Large intestine (tissue), 3 donors: ENCODE data around the gene TRIM37. TPM values are rescaled to one million over a fixed set of nuclear protein-coding genes. Genes with fewer than 3 reads are reported as not detected.

Experiments
- DNase-seq, 2 donors: peaks; one replicate each; pipeline versions ENCODE4 v3.0.0 to v3.0.0-alpha.2; 2013
- H3K27ac ChIP-seq: one replicate; pipeline ENCODE4 v1.5.1; 2013; ENCODE audit warnings: low read length
- H3K27me3 ChIP-seq: 2 replicates; pipeline ENCODE4 v1.6.1; 2013; ENCODE audit warnings: low read length; ENCODE audit not compliant: control insufficient read depth, insufficient read depth
- H3K36me3 ChIP-seq: 2 replicates; pipeline ENCODE4 v1.6.1; 2013; ENCODE audit warnings: low read length; ENCODE audit not compliant: control insufficient read depth, insufficient read depth
- H3K4me1 ChIP-seq: one replicate; pipeline ENCODE4 v1.6.1; 2013; ENCODE audit warnings: low read length; ENCODE audit not compliant: control insufficient read depth, insufficient read depth
- H3K4me3 ChIP-seq: one replicate; pipeline ENCODE4 v1.5.1; 2013; ENCODE audit warnings: low read length
- H3K9me3 ChIP-seq: one replicate; pipeline ENCODE4 v1.6.1; 2013; ENCODE audit warnings: mild to moderate bottlenecking, low read depth, low read length, moderate library complexity; ENCODE audit not compliant: control insufficient read depth
- WGBS: methylation state at CpG from one replicate; pipeline ENCODE4 v1.1.5; 2013; ENCODE audit warnings: low lambda C conversion rate; ENCODE audit not compliant: insufficient coverage; 5-methylcytosine and 5-hydroxymethylcytosine counted together
- polyA plus RNA-seq: library from polyadenylated mRNA; unstranded; fragments of 120-200 nt; gene quantifications from one replicate; pipeline ENCODE4 v1.2.1, GENCODE V29; 2013

TRIM37 gene
- polyA plus RNA-seq, 1 donor, result 13.9 TPM

- H3K27ac ChIP-seq, result no peak overlapping the region
- no peaks in the 10 kb centered on the region for H3K4me1 ChIP-seq
- WGBS, result no CpG with 5 or more reads among the region's 2 CpGs
- H3K4me3 ChIP-seq, result no peak overlapping the region
- DNase-seq, result no peak
- no peaks in the 10 kb centered on the region for H3K27me3 ChIP-seq
- no peaks in the 10 kb centered on the region for H3K9me3 ChIP-seq
- peaks cover 12% of the 10 kb centered on the region for H3K36me3 ChIP-seq
Measured at GRCh38 chr17:59011975-59012374, 94.7 kb downstream of the TRIM37 start.

- H3K27me3 ChIP-seq, result no peaks in the 10 kb centered on the region
- peaks cover 8% of the 10 kb centered on the region for H3K36me3 ChIP-seq
- DNase-seq, result no peak
- H3K4me1 ChIP-seq, result no peaks in the 10 kb centered on the region
- no peak overlapping the region for H3K27ac ChIP-seq
- H3K9me3 ChIP-seq, result no peaks in the 10 kb centered on the region
- no CpG with 5 or more reads among the region's 2 CpGs for WGBS
- H3K4me3 ChIP-seq, result no peak overlapping the region
Measured at GRCh38 chr17:59010026-59010425, 96.7 kb downstream of the TRIM37 start.

- Histone ChIP-seq H3K9me3 (no peaks in the 10 kb centered on the region), H3K27ac (no peak overlapping the region), H3K36me3 (peaks cover 8% of the 10 kb centered on the region), H3K4me3 (no peak overlapping the region), H3K27me3 (no peaks in the 10 kb centered on the region), H3K4me1 (no peaks in the 10 kb centered on the region)
- no peak for DNase-seq
- WGBS, result no CpG with 5 or more reads among the region's 2 CpGs
Measured at GRCh38 chr17:59008737-59009136, 97.9 kb downstream of the TRIM37 start.

- Histone ChIP-seq H3K27me3 (no peaks in the 10 kb centered on the region), H3K9me3 (no peaks in the 10 kb centered on the region), H3K27ac (no peak overlapping the region), H3K36me3 (peaks cover 8% of the 10 kb centered on the region), H3K4me3 (no peak overlapping the region), H3K4me1 (no peaks in the 10 kb centered on the region)
- peak in 1 of 2 donors; percentile 4 for DNase-seq
- no CpG with 5 or more reads among the region's 2 CpGs for WGBS
Measured at GRCh38 chr17:59007995-59008394, 98.7 kb downstream of the TRIM37 start.

GRCh38 chr17:59004338-59005111 is 102.2 kb downstream of the TRIM37 start:
- peaks cover 8% of the 10 kb centered on the region for H3K36me3 ChIP-seq
- peak; percentile 21 to 35 for DNase-seq
- no peaks in the 10 kb centered on the region for H3K4me1 ChIP-seq
- no peaks in the 10 kb centered on the region for H3K9me3 ChIP-seq
- no peaks in the 10 kb centered on the region for H3K27me3 ChIP-seq
- H3K27ac ChIP-seq, result no peak overlapping the region
- 38% methylated on average over 3 of the region's 4 CpGs for WGBS
- H3K4me3 ChIP-seq, result no peak overlapping the region

- Histone ChIP-seq H3K4me1 (no peaks in the 10 kb centered on the region), H3K27ac (no peak overlapping the region), H3K36me3 (peaks cover 10% of the 10 kb centered on the region), H3K9me3 (no peaks in the 10 kb centered on the region), H3K27me3 (no peaks in the 10 kb centered on the region), H3K4me3 (no peak overlapping the region)
- no CpG with 5 or more reads among the region's 1 CpG for WGBS
- DNase-seq, result no peak
Measured at GRCh38 chr17:59003860-59004259, 102.8 kb downstream of the TRIM37 start.

GRCh38 chr17:59002848-59003247 is 103.8 kb downstream of the TRIM37 start:
- Histone ChIP-seq H3K4me1 (no peaks in the 10 kb centered on the region), H3K9me3 (no peaks in the 10 kb centered on the region), H3K27ac (no peak overlapping the region), H3K36me3 (peaks cover 12% of the 10 kb centered on the region), H3K27me3 (no peaks in the 10 kb centered on the region), H3K4me3 (no peak overlapping the region)
- no CpG with 5 or more reads among the region's 2 CpGs for WGBS
- DNase-seq, result no peak

- DNase-seq, result no peak
- 100% methylated on average over 1 of the region's 3 CpGs for WGBS
- Histone ChIP-seq H3K27ac (no peak overlapping the region), H3K36me3 (peaks cover 12% of the 10 kb centered on the region), H3K9me3 (no peaks in the 10 kb centered on the region), H3K4me1 (no peaks in the 10 kb centered on the region), H3K27me3 (no peaks in the 10 kb centered on the region), H3K4me3 (no peak overlapping the region)
Measured at GRCh38 chr17:59002126-59002525, 104.6 kb downstream of the TRIM37 start.

- H3K4me3 ChIP-seq, result no peak overlapping the region
- 90% methylated on average over 2 of the region's 10 CpGs for WGBS
- H3K9me3 ChIP-seq, result no peaks in the 10 kb centered on the region
- H3K27ac ChIP-seq, result no peak overlapping the region
- H3K27me3 ChIP-seq, result no peaks in the 10 kb centered on the region
- DNase-seq, result peak; percentile 7 to 8
- no peaks in the 10 kb centered on the region for H3K4me1 ChIP-seq
- peaks cover 12% of the 10 kb centered on the region for H3K36me3 ChIP-seq
Measured at GRCh38 chr17:59001158-59001814, 105.4 kb downstream of the TRIM37 start.

GRCh38 chr17:59000022-59000421 is 106.7 kb downstream of the TRIM37 start:
- H3K4me3 ChIP-seq, result no peak overlapping the region
- no peaks in the 10 kb centered on the region for H3K27me3 ChIP-seq
- peaks cover 9% of the 10 kb centered on the region for H3K36me3 ChIP-seq
- H3K4me1 ChIP-seq, result no peaks in the 10 kb centered on the region
- WGBS, result no CpG with 5 or more reads among the region's 1 CpG
- H3K9me3 ChIP-seq, result no peaks in the 10 kb centered on the region
- no peak for DNase-seq
- H3K27ac ChIP-seq, result no peak overlapping the region
